HepG2 (cell line): ENCODE results near the gene AP1M1. TPM values are rescaled to one million over a fixed set of nuclear protein-coding genes. Genes with fewer than 3 reads are reported as not detected.
A peak's percentile ranks its signal among the peaks of the same experiment; 100 is the strongest.

Experiments
- ARHGAP35 ChIP-seq: sonication (generic); formaldehyde crosslinking; IDR thresholded peaks from 2 replicates; pipeline ENCODE4 v1.9.0; 2022; ENCODE audit warnings: mild to moderate bottlenecking, inconsistent platforms, moderate library complexity, missing genetic modification reagents, borderline replicate concordance
- ATF7 ChIP-seq, 2 experiments: fragments of 450-650 bp in 1 of 2; sonication (generic) in 1 of 2; formaldehyde crosslinking in 1 of 2; IDR thresholded peaks; 2 replicates each; pipeline versions ENCODE4 v1.4.0 to v1.6.1; 2016 to 2020; ENCODE audit warnings: antibody characterized with exemption in 1 of 2, mild to moderate bottlenecking in 1 of 2, missing genetic modification reagents in 1 of 2
- DZIP1 ChIP-seq: sonication (generic); formaldehyde crosslinking; IDR thresholded peaks from 2 replicates; pipeline ENCODE4 v1.5.0; 2020; ENCODE audit warnings: mild to moderate bottlenecking, missing genetic modification reagents
- HINFP ChIP-seq: sonication (generic); formaldehyde crosslinking; IDR thresholded peaks from 2 replicates; pipeline ENCODE4 v1.4.0; 2020; ENCODE audit warnings: low read depth, mild to moderate bottlenecking, missing genetic modification reagents
- KMT2A ChIP-seq: sonication (generic); formaldehyde crosslinking; IDR thresholded peaks from 2 replicates; pipeline ENCODE4 v1.4.0; 2020; ENCODE audit warnings: missing genetic modification reagents
- NFATC3 ChIP-seq: sonication (generic); formaldehyde crosslinking; IDR thresholded peaks from 2 replicates; pipeline ENCODE4 v1.5.1; 2020; ENCODE audit warnings: mild to moderate bottlenecking, missing genetic modification reagents
- PLSCR1 ChIP-seq: sonication (generic); formaldehyde crosslinking; IDR thresholded peaks from 2 replicates; pipeline ENCODE4 v1.5.0; 2020; ENCODE audit warnings: missing genetic modification reagents, mild to moderate bottlenecking, borderline replicate concordance
- POLR2AphosphoS5 ChIP-seq: IDR thresholded peaks from 2 replicates; pipeline ENCODE4 v1.6.1; 2012; ENCODE audit warnings: low read depth, low read length
- RARG ChIP-seq: sonication (generic); formaldehyde crosslinking; IDR thresholded peaks from 2 replicates; pipeline ENCODE4 v1.4.0; 2020; ENCODE audit warnings: low read depth, mild to moderate bottlenecking, missing genetic modification reagents
- REPIN1 ChIP-seq: sonication (generic); formaldehyde crosslinking; IDR thresholded peaks from 2 replicates; pipeline ENCODE4 v1.8.0; 2022; ENCODE audit warnings: missing genetic modification reagents, low read depth, mild to moderate bottlenecking, borderline replicate concordance
- RFX3 ChIP-seq: IDR thresholded peaks from 2 replicates; pipeline ENCODE4 v1.6.1; 2016; ENCODE audit warnings: missing biosample characterization, missing genetic modification reagents
- U2AF2 ChIP-seq: fragments of 200-400 bp; formaldehyde crosslinking; IDR thresholded peaks from 2 replicates; pipeline ENCODE4 v1.6.1; 2017; ENCODE audit warnings: low read depth, mild to moderate bottlenecking, low read length
- ZBTB42 ChIP-seq: sonication (generic); formaldehyde crosslinking; IDR thresholded peaks from 2 replicates; pipeline ENCODE4 v1.5.0; 2020; ENCODE audit warnings: mild to moderate bottlenecking, missing genetic modification reagents
- ZFP90 ChIP-seq: sonication (generic); formaldehyde crosslinking; IDR thresholded peaks from 2 replicates; pipeline ENCODE4 v1.8.0; 2022; ENCODE audit warnings: missing genetic modification reagents, mild to moderate bottlenecking, inconsistent platforms, borderline replicate concordance
- ZKSCAN8 ChIP-seq: IDR thresholded peaks from 2 replicates; pipeline ENCODE4 v1.6.1; 2016; ENCODE audit warnings: borderline replicate concordance, missing genetic modification reagents, missing compliant biosample characterization
- ZMYM4 ChIP-seq: sonication (generic); formaldehyde crosslinking; IDR thresholded peaks from 2 replicates; pipeline ENCODE4 v1.8.1; 2023; ENCODE audit warnings: mild to moderate bottlenecking, missing genetic modification reagents
- ZNF343 ChIP-seq: sonication (generic); formaldehyde crosslinking; IDR thresholded peaks from 2 replicates; pipeline ENCODE4 v1.4.0; 2020; ENCODE audit warnings: mild to moderate bottlenecking, missing genetic modification reagents
- ZNF639 ChIP-seq: conservative IDR thresholded peaks from 2 replicates; pipeline ENCODE4 v1.6.1; 2018; ENCODE audit warnings: missing genetic modification reagents
- polyA plus RNA-seq, 8 experiments: library from polyadenylated mRNA; depleted of rRNA in 3 of 8; stranded (reverse) in 7 of 8; unstranded in 1 of 8; fragments of >200 nt; fragmentation: Illumina TruSeq in 4 of 8; extraction: Trizol in 4 of 8; gene quantifications; 2 replicates each; pipeline versions ENCODE4 v1.2.1 to v1.2.3, GENCODE V29; 2011 to 2016; ENCODE audit warnings: low read depth in 4 of 8, missing spikeins in 1 of 8, mixed read lengths in 1 of 8; ENCODE audit not compliant: insufficient read depth in 1 of 8
- total RNA-seq, 5 experiments: library from RNA; depleted of rRNA; stranded (reverse); fragments of >200 nt; fragmentation: Illumina TruSeq; extraction: Trizol; gene quantifications; 2 replicates each; pipeline ENCODE4 v1.2.3, GENCODE V29; 2016; ENCODE audit warnings: low read depth in 1 of 5
- TF ChIP-seq, protein P1 (sequence below), 2 experiments: fragments of 450-650 bp in 1 of 2; sonication (generic) in 1 of 2; formaldehyde crosslinking; IDR thresholded peaks; 2 replicates each; pipeline versions ENCODE4 v1.5.0 to v1.8.0; 2020 to 2022; ENCODE audit warnings: mild to moderate bottlenecking in 1 of 2, missing genetic modification reagents in 1 of 2

AP1M1 gene
- total and polyA plus RNA-seq, 2 of the 13 experiments (the other 11 are each of a cell fraction or from before 2014, with no cell fraction given): 34.4 to 46.1 TPM

- TF ChIP-seq ZMYM4 (CRISPR knock-in tag): no peak; the same call in 1 of the 2 replicates
- peak; percentile 74 for TF ChIP-seq POLR2AphosphoS5
- no peak for TF ChIP-seq ATF7 (IDR thresholded peaks at IDR 0.05)
- TF ChIP-seq ATF7 (CRISPR knock-in tag; IDR thresholded peaks at IDR 0.05): no peak
- TF ChIP-seq RFX3 (CRISPR knock-in tag): peak; percentile 81; the same call in 1 of the 2 replicates
- TF ChIP-seq U2AF2: no peak
- TF ChIP-seq ZNF343 (CRISPR knock-in tag): no peak
- no peak for TF ChIP-seq ZBTB42 (CRISPR knock-in tag)
- 0 out of 2 replicates have a peak, but pooled peaks have one; percentile 76 for TF ChIP-seq NFATC3 (CRISPR knock-in tag)
- TF ChIP-seq PLSCR1 (CRISPR knock-in tag): no peak
- 0 out of 2 replicates have a peak, but pooled peaks have one; percentile 22 for TF ChIP-seq ZKSCAN8 (CRISPR knock-in tag)
- peak; percentile 60; the same call in 1 of the 2 replicates for TF ChIP-seq ZNF639 (CRISPR knock-in tag)
- no peak for TF ChIP-seq RARG (CRISPR knock-in tag)
- TF ChIP-seq, protein P1, sequence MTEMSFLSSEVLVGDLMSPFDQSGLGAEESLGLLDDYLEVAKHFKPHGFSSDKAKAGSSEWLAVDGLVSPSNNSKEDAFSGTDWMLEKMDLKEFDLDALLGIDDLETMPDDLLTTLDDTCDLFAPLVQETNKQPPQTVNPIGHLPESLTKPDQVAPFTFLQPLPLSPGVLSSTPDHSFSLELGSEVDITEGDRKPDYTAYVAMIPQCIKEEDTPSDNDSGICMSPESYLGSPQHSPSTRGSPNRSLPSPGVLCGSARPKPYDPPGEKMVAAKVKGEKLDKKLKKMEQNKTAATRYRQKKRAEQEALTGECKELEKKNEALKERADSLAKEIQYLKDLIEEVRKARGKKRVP (CRISPR knock-in tag; IDR thresholded peaks at IDR 0.05): no peak
- TF ChIP-seq ZFP90 (CRISPR knock-in tag): peak; percentile 86; the same call in 1 of the 2 replicates
- TF ChIP-seq ARHGAP35: peak; percentile 51; the same call in 1 of the 2 replicates
- peak; percentile 70; the same call in 1 of the 2 replicates for TF ChIP-seq KMT2A (CRISPR knock-in tag)
- TF ChIP-seq DZIP1 (CRISPR knock-in tag): no peak
- peak; percentile 38; the same call in 1 of the 2 replicates for TF ChIP-seq HINFP (CRISPR knock-in tag)
- TF ChIP-seq REPIN1: no peak; the same call in 1 of the 2 replicates
Observed at GRCh38 chr19:16197622-16198369, at the start of gene AP1M1 (continued).
